ENCODE data around the gene CNBD2.

- TF ChIP-seq CTCF (IDR thresholded peaks at IDR 0.05): no peak
- TF ChIP-seq MLX (CRISPR knock-in tag; IDR thresholded peaks at IDR 0.05): no peak
- no peak for TF ChIP-seq PREB (CRISPR knock-in tag; IDR thresholded peaks at IDR 0.05; ENCODE audit: borderline replicate concordance)
- TF ChIP-seq USF2 (CRISPR knock-in tag; IDR thresholded peaks at IDR 0.05): no peak
- TF ChIP-seq NR1H2 (CRISPR knock-in tag; IDR thresholded peaks at IDR 0.05): no peak
- no peak for TF ChIP-seq ZBTB21 (CRISPR knock-in tag; IDR thresholded peaks at IDR 0.05; ENCODE audit: borderline replicate concordance)
- no peak for TF ChIP-seq NFE2L1 (CRISPR knock-in tag; IDR thresholded peaks at IDR 0.05)
- no peak for TF ChIP-seq ATF2 (CRISPR knock-in tag; IDR thresholded peaks at IDR 0.05; ENCODE audit: borderline replicate concordance, low read depth)
- no peak for TF ChIP-seq PRDM15 (CRISPR knock-in tag; IDR thresholded peaks at IDR 0.05)
- no peak for TF ChIP-seq NFYB (CRISPR knock-in tag; conservative IDR thresholded peaks at IDR 0.05; ENCODE audit: low read depth)
- TF ChIP-seq MAX (CRISPR knock-in tag; IDR thresholded peaks at IDR 0.05): no peak
- TF ChIP-seq JUN (CRISPR knock-in tag; IDR thresholded peaks at IDR 0.05): no peak
Measured at GRCh38 chr20:35939264-35939663, 29.1 kb upstream of the CNBD2 start.

All from WTC11 (cell line).